DOHH2 (cell line): ENCODE results near the gene LYPD4.

Source experiments
- H3F3A ChIP-seq: fragments of 200-600 bp; sonication (generic), shearing (Covaris generic); 2 replicates; pipeline ENCODE4 v1.6.0; 2016; ENCODE audit warnings: antibody characterized with exemption, mild to moderate bottlenecking; ENCODE audit not compliant: control insufficient read depth, insufficient read depth
- H3K27ac ChIP-seq: fragments of 200-600 bp; sonication (generic); 2 replicates; pipeline ENCODE4 v1.5.1; 2014; ENCODE audit warnings: low read depth, mild to moderate bottlenecking, low read length, moderate library complexity
- H3K27me3 ChIP-seq: fragments of 200-600 bp; sonication (generic); 2 replicates; pipeline ENCODE4 v1.6.1; 2014; ENCODE audit warnings: mild to moderate bottlenecking, low read length, mixed read lengths; ENCODE audit not compliant: control insufficient read depth
- H3K36me3 ChIP-seq: fragments of 200-600 bp; sonication (generic); 2 replicates; pipeline ENCODE4 v1.6.1; 2014; ENCODE audit warnings: mild to moderate bottlenecking, low read length, moderate library complexity, mixed read lengths; ENCODE audit not compliant: control insufficient read depth
- H3K4me1 ChIP-seq: fragments of 200-600 bp; sonication (generic); 2 replicates; pipeline ENCODE4 v1.6.1; 2014; ENCODE audit warnings: mild to moderate bottlenecking, low read length, mixed read lengths; ENCODE audit not compliant: control insufficient read depth
- H3K4me2 ChIP-seq: fragments of 200-600 bp; sonication (generic); 2 replicates; pipeline ENCODE4 v1.6.0; 2014; ENCODE audit warnings: mild to moderate bottlenecking, low read length, moderate library complexity
- H3K4me3 ChIP-seq: fragments of 200-600 bp; sonication (generic); 2 replicates; pipeline ENCODE4 v1.5.1; 2014; ENCODE audit warnings: mild to moderate bottlenecking, low read length, mixed read lengths
- H3K79me2 ChIP-seq: fragments of 200-600 bp; sonication (generic); 2 replicates; pipeline ENCODE4 v1.6.1; 2014; ENCODE audit warnings: mild to moderate bottlenecking, low read length, mixed read lengths; ENCODE audit not compliant: control insufficient read depth
- H3K9me2 ChIP-seq: fragments of 200-600 bp; sonication (generic); replicated peaks from 2 replicates; pipeline ENCODE4 v1.6.1; 2014; ENCODE audit warnings: mild to moderate bottlenecking, low read length, mixed read lengths; ENCODE audit not compliant: control insufficient read depth
- H3K9me3 ChIP-seq: fragments of 200-600 bp; sonication (generic); 2 replicates; pipeline ENCODE4 v1.6.1; 2014; ENCODE audit warnings: antibody characterized with exemption, low read length, mixed read lengths; ENCODE audit not compliant: control insufficient read depth, insufficient read depth
- H4K20me1 ChIP-seq: fragments of 200-600 bp; sonication (generic); 2 replicates; pipeline ENCODE4 v1.6.0; 2014; ENCODE audit warnings: low read depth, mild to moderate bottlenecking, antibody characterized with exemption, low read length, moderate library complexity; ENCODE audit not compliant: control insufficient read depth, insufficient read depth
- EZH2phosphoT487 ChIP-seq: fragments of 200-600 bp; sonication (generic); IDR thresholded peaks from 2 replicates; pipeline ENCODE4 v1.6.1; 2017; ENCODE audit warnings: borderline replicate concordance, mild to moderate bottlenecking, antibody characterized with exemption, low read length, moderate library complexity, mixed read lengths
- TF ChIP-seq, protein P1 (sequence below): fragments of 200-600 bp; sonication (generic); IDR thresholded peaks from one replicate; pipeline ENCODE4 v1.5.1; 2014; ENCODE audit warnings: antibody characterized with exemption, mild to moderate bottlenecking, low read depth, low read length; ENCODE audit not compliant: poor library complexity, severe bottlenecking

LYPD4 gene

GRCh38 chr19:41847351-41848105, 3.0 kb upstream of the LYPD4 start:
- no peaks in the 10 kb centered on the region for H3K79me2 ChIP-seq
- no peaks in the 10 kb centered on the region for H4K20me1 ChIP-seq
- no peak for TF ChIP-seq EZH2phosphoT487
- TF ChIP-seq, protein P1, sequence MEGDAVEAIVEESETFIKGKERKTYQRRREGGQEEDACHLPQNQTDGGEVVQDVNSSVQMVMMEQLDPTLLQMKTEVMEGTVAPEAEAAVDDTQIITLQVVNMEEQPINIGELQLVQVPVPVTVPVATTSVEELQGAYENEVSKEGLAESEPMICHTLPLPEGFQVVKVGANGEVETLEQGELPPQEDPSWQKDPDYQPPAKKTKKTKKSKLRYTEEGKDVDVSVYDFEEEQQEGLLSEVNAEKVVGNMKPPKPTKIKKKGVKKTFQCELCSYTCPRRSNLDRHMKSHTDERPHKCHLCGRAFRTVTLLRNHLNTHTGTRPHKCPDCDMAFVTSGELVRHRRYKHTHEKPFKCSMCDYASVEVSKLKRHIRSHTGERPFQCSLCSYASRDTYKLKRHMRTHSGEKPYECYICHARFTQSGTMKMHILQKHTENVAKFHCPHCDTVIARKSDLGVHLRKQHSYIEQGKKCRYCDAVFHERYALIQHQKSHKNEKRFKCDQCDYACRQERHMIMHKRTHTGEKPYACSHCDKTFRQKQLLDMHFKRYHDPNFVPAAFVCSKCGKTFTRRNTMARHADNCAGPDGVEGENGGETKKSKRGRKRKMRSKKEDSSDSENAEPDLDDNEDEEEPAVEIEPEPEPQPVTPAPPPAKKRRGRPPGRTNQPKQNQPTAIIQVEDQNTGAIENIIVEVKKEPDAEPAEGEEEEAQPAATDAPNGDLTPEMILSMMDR, result no peak
- H3K4me2 ChIP-seq, result no peak overlapping the region
- H3K4me3 ChIP-seq, result no peak overlapping the region
- no peaks in the 10 kb centered on the region for H3K9me2 ChIP-seq
- H3K4me1 ChIP-seq, result no peaks in the 10 kb centered on the region
- H3K9me3 ChIP-seq, result no peaks in the 10 kb centered on the region
- peaks cover 25% of the 10 kb centered on the region for H3K27me3 ChIP-seq
- no peaks in the 10 kb centered on the region for H3F3A ChIP-seq
- H3K36me3 ChIP-seq, result no peaks in the 10 kb centered on the region
- H3K27ac ChIP-seq, result no peak overlapping the region

DNA sequence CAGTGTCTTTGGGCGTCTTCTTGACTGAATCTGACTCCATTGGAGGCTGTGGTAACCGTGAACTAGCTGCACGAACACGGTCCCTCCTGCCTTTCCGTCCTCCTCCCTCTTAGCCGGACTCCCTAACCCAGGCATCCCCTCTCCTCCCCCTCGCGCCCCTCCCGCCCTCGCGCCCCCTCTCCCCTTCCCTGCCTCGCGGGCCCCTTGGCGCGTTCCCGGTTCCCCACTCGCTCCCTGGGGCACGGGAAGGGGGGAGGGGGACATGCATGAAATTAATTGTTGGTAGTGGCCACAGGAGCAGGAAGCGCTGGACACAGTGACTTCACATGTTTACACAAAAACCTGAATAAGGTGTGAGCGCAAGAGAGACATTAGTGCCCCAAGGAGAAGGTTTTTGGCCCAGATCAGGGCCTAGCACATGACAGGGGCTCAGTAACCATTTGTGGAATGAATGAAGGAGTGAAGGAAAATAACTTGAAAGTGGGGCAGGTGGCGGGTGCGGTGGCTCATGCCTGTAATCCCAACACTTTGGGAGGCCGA, 638 bp upstream of the LYPD4 start:
- Histone ChIP-seq H3K27ac (no peak overlapping the region), H3F3A (no peaks in the 10 kb centered on the region), H3K9me2 (no peaks in the 10 kb centered on the region), H3K27me3 (peaks cover 3% of the 10 kb centered on the region; the same call in 1 of the 2 replicates), H3K36me3 (no peaks in the 10 kb centered on the region), H3K4me1 (peaks cover 5% of the 10 kb centered on the region; the same call in 1 of the 2 replicates), H4K20me1 (no peaks in the 10 kb centered on the region), H3K79me2 (no peaks in the 10 kb centered on the region), H3K9me3 (no peaks in the 10 kb centered on the region), H3K4me3 (no peak overlapping the region), H3K4me2 (no peak overlapping the region)
- TF ChIP-seq, protein P1, result no peak
- no peak for TF ChIP-seq EZH2phosphoT487

DNA sequence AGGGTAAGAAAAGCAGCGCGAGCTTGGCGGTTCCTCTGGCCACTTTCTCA, 343 bp upstream of the LYPD4 start, which contains the start of gene DMRTC2:
Gene DMRTC2, plus strand, starts transcription at position 42 of the 50 bp plus-strand sequence. CDS start 2,387 bp downstream, outside the sequence.
- H3K36me3 ChIP-seq, result no peaks in the 10 kb centered on the region
- H3K4me3 ChIP-seq, result no peak within 1 kb of the TSS
- H3K4me2 ChIP-seq, result no peak within 1 kb of the TSS
- H4K20me1 ChIP-seq, result no peaks in the 10 kb centered on the region
- H3K4me1 ChIP-seq, result peaks cover 5% of the 10 kb centered on the region; the same call in 1 of the 2 replicates
- H3K27ac ChIP-seq, result no peak within 1 kb of the TSS
- H3K79me2 ChIP-seq, result no peaks in the 10 kb centered on the region
- H3K27me3 ChIP-seq, result peaks cover 3% of the 10 kb centered on the region; the same call in 1 of the 2 replicates
- TF ChIP-seq EZH2phosphoT487, result no peak
- TF ChIP-seq, protein P1, result no peak
- H3K9me3 ChIP-seq, result no peaks in the 10 kb centered on the region
- no peaks in the 10 kb centered on the region for H3K9me2 ChIP-seq
- H3F3A ChIP-seq, result no peaks in the 10 kb centered on the region
